Ecto neural progenitor cell (in vitro differentiated cells): Measurements from ENCODE around the gene ZCWPW2.
A peak's percentile ranks its signal among the peaks of the same experiment; 100 is the strongest.

Source experiments
- DNase-seq: peaks from one replicate; pipeline ENCODE4 v3.0.0-alpha.2; 2018; ENCODE audit warnings: low spot score

The ZCWPW2 gene, protein sequence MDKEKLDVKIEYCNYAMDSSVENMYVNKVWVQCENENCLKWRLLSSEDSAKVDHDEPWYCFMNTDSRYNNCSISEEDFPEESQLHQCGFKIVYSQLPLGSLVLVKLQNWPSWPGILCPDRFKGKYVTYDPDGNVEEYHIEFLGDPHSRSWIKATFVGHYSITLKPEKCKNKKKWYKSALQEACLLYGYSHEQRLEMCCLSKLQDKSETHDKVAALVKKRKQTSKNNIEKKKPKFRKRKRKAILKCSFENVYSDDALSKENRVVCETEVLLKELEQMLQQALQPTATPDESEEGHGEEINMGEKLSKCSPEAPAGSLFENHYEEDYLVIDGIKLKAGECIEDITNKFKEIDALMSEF

GRCh38 chr3:28348629-28349468, at the start of gene ZCWPW2, which contains the start of gene AZI2:
Gene ZCWPW2, plus strand, starts transcription at chr3:28348721. Its CDS starts 64,348 bp downstream, at chr3:28413069.
Gene AZI2, minus strand, starts transcription at chr3:28348824. Its CDS starts 8,207 bp downstream, at chr3:28340617.
- DNase-seq, result peak; percentile 93

DNA sequence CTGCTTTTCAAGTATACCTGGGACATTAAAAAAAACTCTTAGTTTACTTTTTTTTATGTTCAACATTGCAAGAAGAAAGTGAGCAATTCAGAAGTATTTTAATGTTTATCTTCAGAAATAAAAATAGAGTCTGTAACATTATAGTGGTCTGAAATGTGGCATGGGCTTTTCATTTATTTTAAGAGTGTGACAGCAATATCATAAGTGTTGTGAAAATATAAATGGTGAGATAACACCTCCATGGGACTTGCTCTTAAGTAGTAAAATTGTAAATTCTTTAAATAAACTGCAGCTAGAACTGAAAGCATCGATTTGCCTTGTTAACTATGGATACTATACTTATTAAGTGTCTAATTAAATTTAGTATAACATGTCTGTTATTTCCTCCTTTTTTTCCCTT, 48.8 kb upstream of the ZCWPW2 start:
- no peak for DNase-seq

- DNase-seq, result no peak
Measured at GRCh38 chr3:28300345-28300962, 48.1 kb upstream of the ZCWPW2 start.

GRCh38 chr3:28301688-28302087, 46.8 kb upstream of the ZCWPW2 start:
- no peak for DNase-seq

DNA sequence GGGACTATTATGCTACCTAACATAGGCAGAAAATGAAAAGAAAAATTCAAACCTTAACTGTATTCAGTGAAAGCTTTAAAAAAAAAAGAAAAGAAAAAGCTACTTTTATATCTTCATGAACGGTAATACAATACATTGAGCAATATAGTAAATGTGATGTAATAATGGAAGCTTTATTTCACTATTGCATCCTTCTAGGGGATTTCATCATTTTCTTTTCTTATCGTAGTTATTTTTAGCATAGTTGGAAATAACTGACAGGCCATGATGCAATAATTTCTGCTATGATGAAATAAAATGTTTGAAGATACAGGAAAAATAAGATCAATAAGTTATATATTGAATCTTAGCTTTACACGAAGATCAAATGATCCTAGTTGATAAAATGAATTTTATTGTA, 40.3 kb upstream of the ZCWPW2 start:
- DNase-seq, result no peak

- no peak for DNase-seq
Measured at GRCh38 chr3:28315711-28316110, 32.8 kb upstream of the ZCWPW2 start.

DNA sequence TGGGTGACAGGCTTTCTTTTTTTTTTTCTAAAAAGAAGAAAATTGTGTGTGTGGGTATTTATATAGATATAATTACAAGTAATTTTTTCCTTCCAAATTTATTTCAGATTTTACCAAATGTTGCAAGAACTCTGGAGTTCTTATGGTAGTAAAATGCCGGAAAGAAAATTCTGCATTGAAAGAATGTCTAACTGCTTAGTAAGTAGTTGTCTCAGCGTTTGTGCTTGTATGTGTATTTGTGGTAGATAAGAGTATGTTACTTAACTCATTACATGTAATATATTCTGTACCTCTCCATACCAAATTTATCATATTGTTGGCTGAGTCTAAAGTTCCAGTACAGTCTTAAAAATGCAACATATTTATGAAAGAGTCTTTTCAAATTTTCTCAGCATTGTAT, 32.3 kb upstream of the ZCWPW2 start:
- no peak for DNase-seq

DNA sequence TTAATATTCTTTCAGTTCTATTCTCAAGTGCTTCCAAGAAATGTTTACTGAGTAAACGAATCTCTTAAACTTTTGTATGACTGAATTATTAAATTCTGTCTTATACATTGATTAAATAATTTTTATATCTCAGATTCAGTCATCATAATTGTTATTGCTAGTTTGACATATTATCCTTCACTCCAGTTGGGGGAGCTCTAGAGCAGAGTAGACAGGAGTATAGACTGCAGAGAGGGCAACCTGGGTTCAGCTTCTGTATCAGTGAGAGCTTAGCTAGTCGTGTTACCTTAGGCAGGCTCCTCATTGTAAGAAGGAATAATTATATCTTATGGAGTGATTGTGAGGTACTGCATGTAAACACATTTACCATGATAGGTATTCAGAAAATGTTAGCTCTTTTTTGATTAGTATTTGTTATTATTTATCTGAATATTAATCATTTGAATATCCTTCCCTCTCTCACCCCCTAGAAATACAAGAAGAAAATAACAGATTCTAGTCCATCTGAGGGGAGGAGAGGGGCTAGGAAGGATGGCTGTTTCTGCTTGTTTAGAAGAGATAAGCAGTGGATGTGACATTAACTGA, 31.0 kb upstream of the ZCWPW2 start:
- no peak for DNase-seq

- DNase-seq, result no peak
Measured at GRCh38 chr3:28320981-28321380, 27.5 kb upstream of the ZCWPW2 start.

DNA sequence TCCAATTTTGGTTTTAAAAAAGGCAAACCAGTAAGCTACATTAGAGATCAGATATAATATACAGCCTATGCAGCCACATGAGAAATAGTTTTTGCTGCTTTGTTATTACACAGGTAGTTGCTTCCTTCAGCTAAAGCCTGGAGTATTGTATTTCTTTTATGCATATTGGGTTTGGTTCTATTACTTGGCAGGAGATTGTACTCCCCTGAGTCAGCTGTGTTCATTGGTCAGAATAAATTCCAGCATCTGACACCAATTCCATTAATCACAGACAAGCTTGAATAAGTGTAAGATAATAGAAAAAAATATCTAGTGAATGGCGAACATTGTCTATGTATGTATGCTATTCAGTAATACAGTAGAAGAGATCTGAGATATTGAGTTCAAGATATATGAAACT, 26.1 kb upstream of the ZCWPW2 start:
- no peak for DNase-seq

GRCh38 chr3:28326458-28326926, 22.0 kb upstream of the ZCWPW2 start:
- no peak for DNase-seq

DNA sequence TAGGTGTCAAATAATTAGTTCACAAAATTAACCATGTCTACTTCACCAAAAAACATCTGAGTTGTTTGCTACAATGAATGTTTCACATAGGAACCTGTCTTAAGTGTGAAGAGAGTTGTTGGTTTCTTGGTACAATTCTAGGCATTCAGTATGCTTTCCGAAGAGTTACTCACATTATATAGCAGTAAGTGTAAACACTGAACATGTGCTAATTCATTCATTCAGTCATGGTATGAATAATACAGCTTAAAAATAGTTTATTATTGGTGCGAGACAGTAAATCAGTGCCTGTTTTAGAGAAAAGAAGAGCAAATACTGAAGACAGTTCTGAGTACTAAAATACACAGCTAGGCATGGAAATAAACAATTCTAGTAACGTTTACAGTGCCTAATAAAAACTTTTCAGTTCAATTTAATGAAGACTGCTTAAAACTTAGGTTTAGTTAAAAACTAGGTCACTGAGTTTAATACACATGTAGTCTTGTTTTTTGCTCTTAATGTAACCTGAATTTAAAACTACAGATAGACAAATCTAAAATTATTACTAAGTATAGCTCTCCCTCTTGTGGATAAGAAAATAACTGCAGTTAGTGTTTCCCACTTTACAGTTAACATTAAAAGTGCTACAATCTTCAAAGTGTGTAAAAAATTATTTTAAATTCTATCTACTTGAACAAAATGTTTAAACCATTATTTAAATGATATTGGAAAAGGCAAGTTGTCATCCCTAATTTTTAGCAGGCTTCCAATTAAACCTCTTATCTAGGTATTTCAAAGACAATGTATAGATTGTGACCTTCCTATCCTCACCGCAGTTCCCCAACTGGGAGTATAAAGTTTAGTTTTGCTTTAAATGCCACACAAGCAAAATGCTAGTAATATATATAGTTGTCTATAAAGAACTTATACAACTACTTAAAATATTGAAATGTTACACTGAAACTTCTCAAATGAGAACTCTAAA, 20.1 kb upstream of the ZCWPW2 start:
- DNase-seq, result no peak

- no peak for DNase-seq
Measured at GRCh38 chr3:28334552-28334951, 14.0 kb upstream of the ZCWPW2 start.

DNA sequence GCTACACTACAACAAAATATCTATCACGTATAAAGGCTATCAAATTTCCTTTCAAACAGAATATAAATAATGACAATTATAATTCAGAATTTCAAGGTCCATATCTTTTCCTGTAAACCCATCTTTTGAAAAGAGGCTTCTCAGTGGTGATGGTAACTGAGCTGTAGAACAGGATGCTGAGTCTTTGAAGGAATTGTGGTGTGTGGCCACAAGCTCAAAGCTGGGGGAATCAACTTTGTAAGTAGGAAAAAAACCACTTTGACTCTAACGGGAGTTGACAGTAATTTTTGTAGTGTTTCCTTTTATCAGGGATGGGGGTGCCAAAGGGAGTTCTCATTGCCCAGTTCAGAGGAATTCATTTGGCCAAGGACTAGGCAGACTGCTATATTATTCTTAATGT, 13.3 kb upstream of the ZCWPW2 start:
- no peak for DNase-seq

GRCh38 chr3:28337230-28337629, 11.3 kb upstream of the ZCWPW2 start:
- no peak for DNase-seq

GRCh38 chr3:28343144-28343543, 5.4 kb upstream of the ZCWPW2 start:
- no peak for DNase-seq

- no peak for DNase-seq
Measured at GRCh38 chr3:28345690-28346089, 2.8 kb upstream of the ZCWPW2 start.

GRCh38 chr3:28347374-28348264, 902 bp upstream of the ZCWPW2 start:
- no peak for DNase-seq

GRCh38 chr3:28348265-28348628, 274 bp upstream of the ZCWPW2 start:
- no peak for DNase-seq

- no peak for DNase-seq
Measured at GRCh38 chr3:28349469-28350000, 1.0 kb downstream of the ZCWPW2 start.
